Omental fat pad (tissue), 4 donors: ENCODE results near the gene RETREG2. TPM values are rescaled to one million over a fixed set of nuclear protein-coding genes. Genes with fewer than 3 reads are reported as not detected.
"Not testable (repeated sequence)": the region's sequence is repeated elsewhere in the genome, so short reads cannot be mapped to it uniquely, and the experiment has no call there.

Experiments
- ATAC-seq: fragments of 150-250 bp; one replicate; pipeline ENCODE4 v1.9.1; 2016; ENCODE audit warnings: mild to moderate bottlenecking, moderate library complexity; ENCODE audit not compliant: low FRiP score
- DNase-seq: peaks from one replicate; pipeline ENCODE4 v3.0.0-alpha.2; 2019; ENCODE audit warnings: low spot score
- CTCF ChIP-seq, 3 donors: fragments of 450-650 bp; IDR thresholded peaks; one replicate each; pipeline ENCODE4 v1.5.1; 2016 to 2017; ENCODE audit warnings: antibody characterized with exemption in 3 of 3, mild to moderate bottlenecking in 3 of 3, moderate library complexity in 2 of 3
- total RNA-seq, 4 donors: library from RNA; depleted of rRNA; stranded (reverse); fragments of >200 nt; gene quantifications; one replicate each; pipeline ENCODE4 v1.1.0, GENCODE V29; 2016

The RETREG2 gene
- total RNA-seq, 4 donors from 2014 or later: 48.5 to 73.9 (median 57.7) TPM

GRCh38 chr2:219197388-219197787 is 19.3 kb downstream of the RETREG2 start:
- DNase-seq (no peak), ATAC-seq (no peak)
- no peak for TF ChIP-seq CTCF (IDR thresholded peaks at IDR 0.05)

GRCh38 chr2:219198974-219199373 is 20.9 kb downstream of the RETREG2 start:
- no peak for TF ChIP-seq CTCF (IDR thresholded peaks at IDR 0.05)
- ATAC-seq: no peak
- DNase-seq: no peak

GRCh38 chr2:219199470-219200211 is 21.6 kb downstream of the RETREG2 start:
- no peak for TF ChIP-seq CTCF (IDR thresholded peaks at IDR 0.05)

GRCh38 chr2:219200502-219201326 is 22.6 kb downstream of the RETREG2 start:
- not testable (repeated sequence) for DNase-seq, ATAC-seq

More at GRCh38 chr2:219199470-219200211, 21.6 kb downstream of the RETREG2 start:
- ATAC-seq (no peak), DNase-seq (no peak)

- DNase-seq, ATAC-seq: not testable (repeated sequence)
Observed at GRCh38 chr2:219201331-219201730, 23.3 kb downstream of the RETREG2 start.

GRCh38 chr2:219204425-219205164 is 26.5 kb downstream of the RETREG2 start:
- DNase-seq: no peak
- ATAC-seq: no peak
- TF ChIP-seq CTCF (IDR thresholded peaks at IDR 0.05): no peak

GRCh38 chr2:219205165-219205538 is 27.1 kb downstream of the RETREG2 start:
- DNase-seq (no peak), ATAC-seq (no peak)
- TF ChIP-seq CTCF (IDR thresholded peaks at IDR 0.05): no peak
